Measurements from ENCODE around the gene ILKAP.

GRCh38 chr2:238141541-238142318 is 61.8 kb downstream of the ILKAP start:
- no peak for TF ChIP-seq CTCF (conservative IDR thresholded peaks at IDR 0.05 in 1 of 2, IDR thresholded peaks at IDR 0.05 in 1 of 2; ENCODE audit: low read depth in 1 of 2, low read length in 2 of 2)
- TF ChIP-seq EZH2 (IDR thresholded peaks at IDR 0.05; ENCODE audit: low read length, missing control alignments), result no peak

Measured in fibroblast of lung (primary cell).